SK-N-SH (cell line): ENCODE results near the gene KRT20. TPM values are rescaled to one million over a fixed set of nuclear protein-coding genes. Genes with fewer than 3 reads are reported as not detected.

Experiments used
- CTCF ChIA-PET: fragments of 300-600, 350-600 bp; formaldehyde crosslinking; extraction: SDS; loops from one replicate; lab custom pipeline; 2021; lab: Yijun Ruan, JAX
- POLR2A ChIA-PET: fragments of 350-600 bp; sonication (Branson Sonifier 250); formaldehyde crosslinking; extraction: SDS; loops from one replicate; lab custom pipeline; 2020; ENCODE audit warnings: antibody characterized with exemption, inconsistent platforms; lab: Yijun Ruan, JAX
- DNase-seq: peaks from one replicate; pipeline ENCODE4 v3.0.0; 2012
- H2AFZ ChIP-seq: fragments of 200-600 bp; sonication (generic); 2 replicates; pipeline ENCODE4 v1.8.1; 2016; ENCODE audit warnings: antibody characterized with exemption, mild to moderate bottlenecking, low read depth
- H3F3A ChIP-seq: fragments of 200-600 bp; sonication (generic); replicated peaks from 2 replicates; pipeline ENCODE3; 2016; ENCODE audit warnings: antibody characterized with exemption, mild to moderate bottlenecking; ENCODE audit not compliant: insufficient read depth
- H3K27ac ChIP-seq, 2 experiments: fragments of 200-500 bp in 1 of 2; fragments of 200-600 bp in 1 of 2; sonication (Bioruptor generic) in 1 of 2; sonication (generic), shearing (Covaris generic) in 1 of 2; 2 replicates each; pipeline versions ENCODE4 v1.5.1 to v1.6.1; 2014 to 2016; ENCODE audit warnings: low read depth in 2 of 2, inconsistent platforms in 1 of 2, low read length in 1 of 2, mild to moderate bottlenecking in 1 of 2, mixed read lengths in 1 of 2
- H3K27me3 ChIP-seq: fragments of 200-600 bp; sonication (generic), shearing (Covaris generic); 2 replicates; pipeline ENCODE4 v1.6.1; 2016; ENCODE audit warnings: mixed run types; ENCODE audit not compliant: insufficient read depth
- H3K36me3 ChIP-seq, 2 experiments: fragments of 200-500 bp in 1 of 2; fragments of 200-600 bp in 1 of 2; sonication (Bioruptor generic) in 1 of 2; sonication (generic) in 1 of 2; replicated peaks in 1 of 2; 2 replicates each; pipeline versions ENCODE3 to v1.5.1; 2014 to 2016; ENCODE audit warnings: low read length in 1 of 2, mild to moderate bottlenecking in 1 of 2; ENCODE audit not compliant: insufficient read depth in 2 of 2, control insufficient read depth in 1 of 2
- H3K4me1 ChIP-seq, 2 experiments: fragments of 200-500 bp in 1 of 2; fragments of 200-600 bp in 1 of 2; sonication (Bioruptor generic) in 1 of 2; sonication (generic), shearing (Covaris generic) in 1 of 2; 2 replicates each; pipeline versions ENCODE4 v1.5.1 to v1.6.1; 2014 to 2016; ENCODE audit warnings: low read depth in 1 of 2, low read length in 1 of 2, mixed run types in 1 of 2; ENCODE audit not compliant: insufficient read depth in 2 of 2, control insufficient read depth in 1 of 2
- H3K4me2 ChIP-seq: fragments of 200-600 bp; sonication (generic), shearing (Covaris generic); 2 replicates; pipeline ENCODE4 v1.6.1; 2017; ENCODE audit warnings: mixed run types
- H3K4me3 ChIP-seq, 2 experiments: fragments of 200-500 bp in 1 of 2; fragments of 200-600 bp in 1 of 2; sonication (Bioruptor generic) in 1 of 2; sonication (generic), shearing (Covaris generic) in 1 of 2; 2 replicates each; pipeline versions ENCODE4 v1.5.1 to v1.8.1; 2014 to 2016; ENCODE audit warnings: low read depth in 2 of 2, inconsistent platforms in 1 of 2, low read length in 1 of 2, mild to moderate bottlenecking in 1 of 2, mixed read lengths in 1 of 2, moderate library complexity in 1 of 2
- H3K79me2 ChIP-seq: fragments of 200-600 bp; sonication (generic); 2 replicates; pipeline ENCODE4 v1.8.1; 2017; ENCODE audit warnings: mild to moderate bottlenecking; ENCODE audit not compliant: insufficient read depth
- H3K9ac ChIP-seq: fragments of 200-600 bp; sonication (generic); 2 replicates; pipeline ENCODE4 v1.6.1; 2017; ENCODE audit warnings: mixed run types
- H3K9me2 ChIP-seq: fragments of 200-600 bp; sonication (generic); 2 replicates; pipeline ENCODE4 v1.6.1; 2017; ENCODE audit warnings: mixed run types
- H3K9me3 ChIP-seq: fragments of 200-600 bp; sonication (generic); 2 replicates; pipeline ENCODE4 v1.6.1; 2017; ENCODE audit warnings: mixed run types, mild to moderate bottlenecking, moderate library complexity
- H4K20me1 ChIP-seq: fragments of 200-600 bp; sonication (generic); 2 replicates; pipeline ENCODE4 v1.6.1; 2017; ENCODE audit warnings: mild to moderate bottlenecking, mixed run types; ENCODE audit not compliant: insufficient read depth
- ELF1 ChIP-seq: IDR thresholded peaks from 2 replicates; pipeline ENCODE4 v1.4.0; 2012
- EP300 ChIP-seq, 2 experiments: IDR thresholded peaks; 2 replicates each; pipeline versions ENCODE4 v1.4.0 to v1.6.1; 2012; ENCODE audit warnings: borderline replicate concordance in 1 of 2, low read depth in 1 of 2, low read length in 1 of 2
- EZH2phosphoT487 ChIP-seq: fragments of 200-600 bp; sonication (generic); IDR thresholded peaks from 2 replicates; pipeline ENCODE4 v1.6.1; 2017; ENCODE audit warnings: low read depth, mixed run types, mild to moderate bottlenecking, antibody characterized with exemption, moderate library complexity, borderline replicate concordance
- FOXJ3 ChIP-seq: sonication (generic); formaldehyde crosslinking; IDR thresholded peaks from 2 replicates; pipeline ENCODE4 v1.5.1; 2020; ENCODE audit warnings: mild to moderate bottlenecking, missing genetic modification reagents
- GABPA ChIP-seq: IDR thresholded peaks from 2 replicates; pipeline ENCODE4 v1.4.0; 2012; ENCODE audit warnings: low read depth, mild to moderate bottlenecking
- GATA2 ChIP-seq: sonication (generic); formaldehyde crosslinking; IDR thresholded peaks from 2 replicates; pipeline ENCODE4 v1.5.0; 2020; ENCODE audit warnings: mild to moderate bottlenecking, missing genetic modification reagents
- IRF3 ChIP-seq: fragments of 150-350 bp; IDR thresholded peaks from 2 replicates; pipeline ENCODE4 v1.6.1; 2016; ENCODE audit warnings: mild to moderate bottlenecking, low read depth, low read length
- JUND ChIP-seq: IDR thresholded peaks from 2 replicates; pipeline ENCODE4 v1.4.0; 2012
- MAX ChIP-seq: IDR thresholded peaks from 2 replicates; pipeline ENCODE4 v1.4.0; 2012; ENCODE audit warnings: low read depth
- MXI1 ChIP-seq: IDR thresholded peaks from 2 replicates; pipeline ENCODE4 v1.6.1; 2012; ENCODE audit warnings: mild to moderate bottlenecking, low read depth, low read length, improper control_type of control experiment
- POLR2AphosphoS5 ChIP-seq: IDR thresholded peaks from 2 replicates; pipeline ENCODE4 v1.6.1; 2012; ENCODE audit warnings: low read depth, low read length
- REST ChIP-seq: IDR thresholded peaks from 2 replicates; pipeline ENCODE4 v1.6.1; 2012; ENCODE audit warnings: mild to moderate bottlenecking, low read depth, low read length, moderate library complexity
- RFX5 ChIP-seq: IDR thresholded peaks from 2 replicates; pipeline ENCODE4 v1.6.1; 2012; ENCODE audit warnings: mild to moderate bottlenecking, improper control_type of control experiment, low read length
- RXRA ChIP-seq: IDR thresholded peaks from 2 replicates; pipeline ENCODE4 v1.4.0; 2012; ENCODE audit warnings: low read depth, mild to moderate bottlenecking, borderline replicate concordance
- TAF1 ChIP-seq: IDR thresholded peaks from 2 replicates; pipeline ENCODE4 v1.6.1; 2012; ENCODE audit warnings: low read depth, mild to moderate bottlenecking, low read length, moderate library complexity, borderline replicate concordance
- TCF12 ChIP-seq: IDR thresholded peaks from 2 replicates; pipeline ENCODE4 v1.4.0; 2012
- USF1 ChIP-seq: IDR thresholded peaks from 2 replicates; pipeline ENCODE4 v1.4.0; 2012; ENCODE audit warnings: low read depth, borderline replicate concordance
- USF2 ChIP-seq: fragments of 150-350 bp; IDR thresholded peaks from 2 replicates; pipeline ENCODE4 v1.6.1; 2017; ENCODE audit warnings: antibody characterized with exemption, low read length, low read depth, borderline replicate concordance
- YY1 ChIP-seq: IDR thresholded peaks from 2 replicates; pipeline ENCODE4 v1.4.0; 2012; ENCODE audit warnings: low read depth, mild to moderate bottlenecking
- ZBTB33 ChIP-seq: IDR thresholded peaks from 2 replicates; pipeline ENCODE4 v1.4.0; 2012; ENCODE audit warnings: low read depth, borderline replicate concordance
- WGBS: methylation state at CpG from one replicate; pipeline ENCODE4 v1.1.6; 2017; ENCODE audit warnings: low lambda C conversion rate; 5-methylcytosine and 5-hydroxymethylcytosine counted together
- polyA plus RNA-seq, 3 experiments: library from polyadenylated mRNA; depleted of rRNA; stranded (reverse); fragments of >200 nt; gene quantifications; 2 replicates each; pipeline ENCODE4 v1.2.3, GENCODE V29; 2012

The KRT20 gene
- polyA plus RNA-seq, 1 of the 3 experiments (the other 2 are of a cell fraction) = not detected

GRCh38 chr17:40833882-40834281, 51.2 kb downstream of the KRT20 start (continued):
- no peak for TF ChIP-seq USF1
- no peak for TF ChIP-seq GATA2
- no peak for TF ChIP-seq IRF3
- TF ChIP-seq POLR2AphosphoS5 = no peak
- no peak for TF ChIP-seq ZBTB33
- no peak for TF ChIP-seq EP300 (IDR thresholded peaks at IDR 0.05; ENCODE audit: borderline replicate concordance in 1 of 2, low read depth in 1 of 2, low read length in 1 of 2)
- TF ChIP-seq TAF1 = no peak

GRCh38 chr17:40832840-40833239, 52.2 kb downstream of the KRT20 start:
- DNase-seq = no peak
- H4K20me1 ChIP-seq = no peaks in the 10 kb centered on the region
- H3K9me2 ChIP-seq = no peaks in the 10 kb centered on the region
- 97% methylated on average over 3 of the region's 3 CpGs for WGBS
- no peaks in the 10 kb centered on the region for H3F3A ChIP-seq
- no peaks in the 10 kb centered on the region for H3K9me3 ChIP-seq
- POLR2A ChIA-PET = no interaction called here
- H3K36me3 ChIP-seq = peaks cover 0 to 5% of the 10 kb centered on the region in 2 experiments
- no peak overlapping the region for H3K27ac ChIP-seq
- no peaks in the 10 kb centered on the region for H3K4me1 ChIP-seq
- no peak overlapping the region for H3K4me2 ChIP-seq
- no peak overlapping the region for H3K4me3 ChIP-seq
- H3K79me2 ChIP-seq = no peaks in the 10 kb centered on the region
- no peak overlapping the region for H3K9ac ChIP-seq
- no peaks in the 10 kb centered on the region for H3K27me3 ChIP-seq
- CTCF ChIA-PET = interaction anchor here (1.0 to 1.4 kb wide), 4 partner anchors 716 to 833 kb away, joined by 3 to 4 read pairs (median 3); no protein-coding TSS in a partner anchor
- H2AFZ ChIP-seq = no peak overlapping the region
- TF ChIP-seq FOXJ3 (no peak), MAX (no peak), JUND (no peak), RXRA (no peak), REST (no peak), EP300 (IDR thresholded peaks at IDR 0.05; ENCODE audit: borderline replicate concordance in 1 of 2, low read depth in 1 of 2, low read length in 1 of 2) (no peak), ELF1 (no peak), POLR2AphosphoS5 (no peak), RFX5 (no peak), GATA2 (no peak), USF1 (no peak), MXI1 (no peak), TCF12 (no peak), GABPA (no peak), YY1 (no peak), IRF3 (no peak), EZH2phosphoT487 (no peak), USF2 (no peak)
